DOHH2 (cell line): ENCODE data around the gene RALBP1.

ENCODE experiments used
- CTCF ChIP-seq: fragments of 200-600 bp; sonication (generic); IDR thresholded peaks from one replicate; pipeline ENCODE4 v1.5.1; 2014; ENCODE audit warnings: antibody characterized with exemption, mild to moderate bottlenecking, low read depth, low read length; ENCODE audit not compliant: poor library complexity, severe bottlenecking
- EZH2phosphoT487 ChIP-seq: fragments of 200-600 bp; sonication (generic); IDR thresholded peaks from 2 replicates; pipeline ENCODE4 v1.6.1; 2017; ENCODE audit warnings: borderline replicate concordance, mild to moderate bottlenecking, antibody characterized with exemption, low read length, moderate library complexity, mixed read lengths

DNA sequence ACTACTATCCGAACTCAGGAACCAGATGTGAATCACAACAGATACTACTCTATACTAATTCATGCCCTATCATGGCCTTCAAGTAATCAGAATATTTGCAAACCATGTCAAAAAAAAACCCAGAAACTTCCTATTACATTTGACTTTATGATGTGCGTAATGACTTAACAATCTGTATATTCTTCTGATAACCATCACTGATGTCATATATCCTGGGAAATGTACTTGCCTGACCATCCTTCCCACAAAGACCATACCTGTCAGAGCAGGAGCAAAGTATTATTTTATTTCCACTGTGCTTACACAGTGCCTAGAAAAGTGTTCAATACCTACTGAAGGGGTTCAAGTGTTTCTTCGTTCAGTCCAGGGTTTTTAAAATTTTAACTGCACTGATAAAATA, 111.5 kb downstream of the RALBP1 start:
- TF ChIP-seq CTCF (no peak), EZH2phosphoT487 (no peak)
